T-helper 1 cell treated with Interleukin-12 subunit alpha and Interleukin-12 subunit beta and Interleukin-4 antibody, amounts not matched to agents 30 μg/mL and 1 μg/mL, for 36 hours (primary cell): Measurements from ENCODE around the gene EMILIN2.
A peak's percentile ranks its signal among the peaks of the same experiment; 100 is the strongest.
"Not testable (repeated sequence)": the region's sequence is repeated elsewhere in the genome, so short reads cannot be mapped to it uniquely, and the experiment has no call there.

Experiments
- H3K27ac Mint-ChIP-seq: one replicate; pipeline ENCODE4 v1.8.0; 2021; ENCODE audit warnings: mild to moderate bottlenecking, mixed read lengths
- H3K27me3 Mint-ChIP-seq: one replicate; pipeline ENCODE4 v1.8.0; 2021; ENCODE audit warnings: low read depth, mixed read lengths
- H3K36me3 Mint-ChIP-seq: one replicate; pipeline ENCODE4 v1.8.0; 2021; ENCODE audit warnings: low read depth, mixed read lengths
- H3K4me1 Mint-ChIP-seq: one replicate; pipeline ENCODE4 v1.8.0; 2021; ENCODE audit warnings: low read depth, mixed read lengths
- H3K4me3 Mint-ChIP-seq: one replicate; pipeline ENCODE4 v1.8.0; 2021; ENCODE audit warnings: mild to moderate bottlenecking, moderate library complexity, mixed read lengths
- H3K9me3 Mint-ChIP-seq: one replicate; pipeline ENCODE4 v1.8.0; 2021; ENCODE audit warnings: mixed read lengths

The EMILIN2 gene

DNA sequence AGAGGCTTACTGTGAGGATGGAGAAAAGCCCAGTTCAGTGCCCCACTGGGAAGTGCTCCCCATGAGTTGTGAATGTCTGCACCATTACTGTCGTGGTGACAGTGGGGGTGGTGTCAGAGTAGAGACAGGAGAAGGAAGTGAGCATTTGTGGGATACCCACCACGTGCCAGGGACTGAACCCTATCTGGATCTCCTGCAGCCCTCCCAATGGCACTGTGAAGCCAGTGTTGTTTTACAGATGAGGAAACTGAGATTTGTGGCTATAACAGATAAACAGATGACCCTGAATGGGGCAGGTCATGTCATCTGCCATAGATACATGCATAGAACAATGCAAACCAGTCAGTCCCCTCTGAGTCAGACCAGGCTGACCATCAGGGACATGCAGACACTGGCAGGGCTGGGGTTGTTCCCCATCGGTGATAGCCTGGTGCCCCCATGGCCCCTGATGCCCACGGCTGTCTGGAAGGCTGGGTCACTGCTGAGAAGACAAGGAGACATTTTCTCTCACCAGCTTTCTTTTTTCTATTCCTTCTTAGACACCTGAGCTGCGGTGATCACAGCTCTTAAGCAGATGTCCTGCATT is 60.8 kb downstream of the EMILIN2 start:
- H3K4me1 Mint-ChIP-seq: peaks cover 18% of the 10 kb centered on the region
- no peaks in the 10 kb centered on the region for H3K27me3 Mint-ChIP-seq
- H3K4me3 Mint-ChIP-seq: peak overlapping the region; percentile 84
- H3K9me3 Mint-ChIP-seq: no peaks in the 10 kb centered on the region
- H3K27ac Mint-ChIP-seq: peak overlapping the region; percentile 58
- peaks cover 17% of the 10 kb centered on the region for H3K36me3 Mint-ChIP-seq

DNA sequence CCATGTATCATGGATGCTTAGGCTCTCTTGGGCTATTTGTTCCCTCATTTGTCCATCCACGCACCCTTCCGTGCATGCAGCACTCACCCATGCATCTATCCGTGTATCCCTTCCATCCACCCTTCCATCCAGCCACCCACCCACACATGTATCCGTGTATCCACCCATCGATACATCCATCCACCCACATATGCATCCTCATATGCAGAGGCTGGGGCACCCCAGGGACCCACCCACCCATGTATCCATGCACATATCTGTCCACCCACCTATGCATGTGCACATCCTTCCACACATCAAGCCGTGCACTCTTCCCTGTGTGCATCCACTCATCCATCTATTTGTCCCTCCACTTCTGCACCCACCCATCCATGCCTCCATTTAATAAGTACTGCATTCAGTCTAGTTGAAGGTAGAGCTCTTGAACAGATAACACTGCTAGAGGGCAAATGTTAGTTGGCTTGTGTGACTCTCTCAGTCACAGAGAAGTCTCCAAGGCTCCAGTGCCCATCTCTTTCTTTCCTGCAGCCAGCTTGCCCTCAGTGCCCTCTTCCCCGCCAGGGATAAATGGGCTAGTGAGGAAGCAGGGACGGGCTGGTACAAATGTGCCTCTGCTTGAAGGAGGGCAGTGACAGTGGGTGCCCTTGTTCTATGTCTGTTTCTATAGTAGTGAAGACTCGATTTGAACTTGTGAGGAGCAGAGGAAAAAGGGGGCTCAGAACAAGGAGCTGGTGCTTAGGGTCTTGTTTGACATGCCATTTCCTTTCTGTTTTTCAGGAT is 61.5 kb downstream of the EMILIN2 start:
- Mint-ChIP-seq H3K9me3 (no peaks in the 10 kb centered on the region), H3K36me3 (peaks cover 20% of the 10 kb centered on the region)

DNA sequence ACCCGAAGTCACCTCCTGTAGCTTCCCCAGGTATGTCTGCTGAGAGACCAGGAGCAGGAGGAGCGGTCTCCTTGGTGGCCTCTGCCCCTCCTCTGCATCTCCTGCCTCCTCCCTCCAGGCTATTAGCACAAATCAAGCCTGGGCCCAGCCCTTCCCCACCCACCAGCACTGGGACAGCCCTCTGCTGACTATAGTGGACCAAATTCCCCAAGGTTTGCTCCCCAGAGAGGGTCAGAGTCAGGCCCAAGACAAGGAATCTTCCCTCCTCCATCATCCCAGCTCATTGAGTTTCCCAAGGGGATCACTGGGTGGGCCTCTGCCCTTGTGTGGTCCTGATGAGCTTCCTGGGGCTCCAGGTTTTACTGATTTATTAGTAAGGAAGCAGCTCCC is 62.1 kb downstream of the EMILIN2 start:
- peaks cover 25% of the 10 kb centered on the region for H3K36me3 Mint-ChIP-seq
- H3K27ac Mint-ChIP-seq: no peak overlapping the region
- no peak overlapping the region for H3K4me3 Mint-ChIP-seq

More for the DNA sequence above, 61.5 kb downstream of the EMILIN2 start:
- no peaks in the 10 kb centered on the region for H3K27me3 Mint-ChIP-seq
- peak overlapping the region; percentile 3 for H3K27ac Mint-ChIP-seq
- H3K4me1 Mint-ChIP-seq: peaks cover 18% of the 10 kb centered on the region
- peak overlapping the region; percentile 63 for H3K4me3 Mint-ChIP-seq

GRCh38 chr18:2909431-2910140 is 62.8 kb downstream of the EMILIN2 start:
- Mint-ChIP-seq H3K9me3 (no peaks in the 10 kb centered on the region), H3K4me1 (peaks cover 18% of the 10 kb centered on the region), H3K4me3 (no peak overlapping the region), H3K27ac (no peak overlapping the region), H3K27me3 (no peaks in the 10 kb centered on the region), H3K36me3 (peaks cover 25% of the 10 kb centered on the region)

More for the DNA sequence above, 62.1 kb downstream of the EMILIN2 start:
- no peaks in the 10 kb centered on the region for H3K9me3 Mint-ChIP-seq
- no peaks in the 10 kb centered on the region for H3K27me3 Mint-ChIP-seq
- H3K4me1 Mint-ChIP-seq: peaks cover 18% of the 10 kb centered on the region

GRCh38 chr18:2910261-2910660 is 63.5 kb downstream of the EMILIN2 start:
- Mint-ChIP-seq H3K9me3 (no peaks in the 10 kb centered on the region), H3K27me3 (no peaks in the 10 kb centered on the region), H3K4me1 (peaks cover 18% of the 10 kb centered on the region), H3K27ac (no peak overlapping the region), H3K36me3 (peaks cover 25% of the 10 kb centered on the region), H3K4me3 (no peak overlapping the region)

DNA sequence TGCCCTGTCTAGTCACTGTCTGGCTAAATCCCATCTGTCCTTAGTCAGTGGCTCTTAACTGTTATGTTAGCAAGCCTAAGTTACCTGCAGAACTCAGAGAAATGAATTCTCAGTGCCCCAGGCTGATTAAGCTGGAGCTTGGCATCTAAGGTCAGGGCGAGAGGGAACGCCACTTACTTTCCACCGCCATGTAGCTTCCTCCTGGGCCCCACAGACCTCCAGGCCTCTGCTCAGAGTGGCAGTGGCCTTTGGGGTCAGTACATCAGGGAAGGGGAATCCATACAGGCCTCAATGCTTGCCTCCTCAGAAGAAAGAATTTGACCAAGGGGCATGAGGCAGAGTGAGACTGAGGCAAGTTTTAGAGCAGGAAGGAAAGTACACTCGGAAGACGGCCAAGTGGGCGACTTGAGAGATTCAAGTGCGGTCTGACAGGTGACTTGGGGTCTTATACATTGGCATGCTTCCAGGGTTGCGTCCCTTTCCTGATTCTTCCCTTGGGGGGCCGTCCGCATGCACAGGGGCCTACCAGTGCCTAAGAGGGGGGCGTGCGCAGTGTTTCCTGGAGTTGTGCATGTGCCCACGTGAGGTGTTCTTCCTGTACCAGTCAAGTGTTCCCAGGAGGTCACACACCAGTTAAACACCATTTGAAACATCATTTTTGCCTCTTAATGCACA is 64.1 kb downstream of the EMILIN2 start:
- no peak overlapping the region for H3K4me3 Mint-ChIP-seq

GRCh38 chr18:2911533-2911932 is 64.7 kb downstream of the EMILIN2 start:
- Mint-ChIP-seq H3K9me3 (no peaks in the 10 kb centered on the region), H3K27ac (no peak overlapping the region), H3K27me3 (no peaks in the 10 kb centered on the region), H3K4me1 (peaks cover 17% of the 10 kb centered on the region), H3K4me3 (no peak overlapping the region), H3K36me3 (peaks cover 31% of the 10 kb centered on the region)

More for the DNA sequence above, 64.1 kb downstream of the EMILIN2 start:
- Mint-ChIP-seq H3K27me3 (no peaks in the 10 kb centered on the region), H3K4me1 (peaks cover 15% of the 10 kb centered on the region), H3K36me3 (peaks cover 25% of the 10 kb centered on the region), H3K9me3 (no peaks in the 10 kb centered on the region), H3K27ac (no peak overlapping the region)

DNA sequence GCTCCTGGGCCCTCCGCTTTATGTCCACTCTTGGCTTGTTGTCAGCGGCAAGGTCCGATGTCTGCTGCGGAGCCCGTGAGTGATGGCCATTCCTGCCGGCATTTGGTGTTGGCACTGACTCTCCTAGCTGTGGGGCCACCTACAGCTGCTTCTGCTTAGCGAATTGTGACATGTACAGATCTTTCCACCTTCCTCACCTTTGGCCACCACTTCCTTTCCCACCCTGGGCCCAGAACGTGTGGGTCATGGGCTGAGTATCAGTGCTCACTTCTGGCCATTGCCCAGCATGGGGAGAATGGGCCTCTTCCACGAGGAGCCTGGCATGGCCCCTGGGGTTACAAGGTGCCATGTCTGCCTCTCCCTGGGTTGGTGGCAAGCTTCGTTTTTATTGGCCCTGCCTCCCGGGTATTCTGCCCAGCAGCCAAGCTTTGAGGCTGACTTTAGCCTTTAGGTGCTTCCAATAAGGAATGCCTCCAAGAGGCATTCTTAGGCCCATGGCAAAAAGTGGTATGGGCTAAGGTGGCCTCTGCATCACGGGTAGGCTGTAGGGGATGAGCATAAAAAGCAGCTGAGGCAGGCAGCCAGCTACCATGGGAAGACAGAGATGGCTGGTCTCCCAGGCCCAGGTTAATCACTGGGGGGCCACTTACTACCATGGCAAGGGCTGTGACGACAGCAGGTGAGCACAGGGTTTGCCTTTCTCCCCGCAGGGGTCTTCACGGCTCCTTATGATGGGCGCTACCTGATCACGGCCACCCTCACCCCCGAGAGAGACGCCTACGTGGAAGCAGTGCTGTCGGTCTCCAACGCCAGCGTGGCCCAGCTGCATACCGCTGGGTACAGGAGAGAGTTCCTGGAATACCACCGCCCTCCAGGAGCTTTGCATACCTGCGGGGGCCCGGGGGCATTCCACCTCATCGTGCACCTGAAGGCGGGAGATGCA is 65.8 kb downstream of the EMILIN2 start:
- Mint-ChIP-seq H3K4me3 (no peak overlapping the region), H3K36me3 (peaks cover 38% of the 10 kb centered on the region), H3K27ac (no peak overlapping the region)

GRCh38 chr18:2913398-2914005 is 66.7 kb downstream of the EMILIN2 start:
- H3K4me3 Mint-ChIP-seq: no peak overlapping the region
- H3K9me3 Mint-ChIP-seq: no peaks in the 10 kb centered on the region
- peaks cover 16% of the 10 kb centered on the region for H3K4me1 Mint-ChIP-seq
- H3K27me3 Mint-ChIP-seq: no peaks in the 10 kb centered on the region
- H3K36me3 Mint-ChIP-seq: peaks cover 36% of the 10 kb centered on the region
- no peak overlapping the region for H3K27ac Mint-ChIP-seq

More for the DNA sequence above, 65.8 kb downstream of the EMILIN2 start:
- no peaks in the 10 kb centered on the region for H3K27me3 Mint-ChIP-seq
- H3K9me3 Mint-ChIP-seq: no peaks in the 10 kb centered on the region
- peaks cover 21% of the 10 kb centered on the region for H3K4me1 Mint-ChIP-seq

DNA sequence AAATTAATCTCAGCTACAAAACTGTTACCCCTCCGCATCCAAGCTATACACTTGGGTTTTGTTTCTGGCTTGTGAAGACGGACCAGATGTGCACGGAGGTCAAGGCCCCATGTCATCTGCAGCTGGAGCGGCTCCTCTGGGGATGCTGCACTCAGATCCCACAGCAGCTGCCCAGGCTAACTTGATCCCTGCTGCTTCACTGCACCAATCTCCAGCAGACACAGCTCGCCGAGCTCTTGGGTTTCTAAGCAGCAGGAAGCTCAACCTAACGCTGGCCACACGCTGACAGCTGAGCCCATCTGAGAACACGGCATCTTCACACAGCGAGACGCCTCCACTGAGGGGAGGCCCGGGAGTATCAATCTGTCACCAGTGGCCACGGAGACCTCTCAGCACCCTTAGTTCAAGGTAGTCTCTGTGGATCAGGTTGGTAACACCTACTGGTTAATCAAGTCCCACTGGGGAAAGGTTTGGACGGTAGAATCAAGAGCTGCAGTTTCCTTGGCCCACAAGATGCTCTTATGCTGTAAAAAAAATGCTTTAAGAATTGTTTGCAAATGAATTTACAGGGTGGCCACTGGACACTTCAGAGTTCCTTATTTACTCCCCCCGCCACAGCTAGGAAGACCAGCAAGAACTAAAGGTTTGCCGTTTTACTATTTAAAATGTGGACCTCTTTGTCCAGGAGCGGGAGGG is 67.5 kb downstream of the EMILIN2 start:
- peaks cover 35% of the 10 kb centered on the region for H3K36me3 Mint-ChIP-seq
- no peaks in the 10 kb centered on the region for H3K27me3 Mint-ChIP-seq
- peaks cover 15% of the 10 kb centered on the region for H3K4me1 Mint-ChIP-seq
- no peak overlapping the region for H3K27ac Mint-ChIP-seq
- H3K4me3 Mint-ChIP-seq: no peak overlapping the region
- H3K9me3 Mint-ChIP-seq: no peaks in the 10 kb centered on the region

GRCh38 chr18:2914881-2915240 is 68.1 kb downstream of the EMILIN2 start:
- Mint-ChIP-seq H3K4me1 (peaks cover 15% of the 10 kb centered on the region), H3K27ac (no peak overlapping the region), H3K36me3 (peaks cover 35% of the 10 kb centered on the region), H3K9me3 (no peaks in the 10 kb centered on the region), H3K4me3 (no peak overlapping the region), H3K27me3 (no peaks in the 10 kb centered on the region)

DNA sequence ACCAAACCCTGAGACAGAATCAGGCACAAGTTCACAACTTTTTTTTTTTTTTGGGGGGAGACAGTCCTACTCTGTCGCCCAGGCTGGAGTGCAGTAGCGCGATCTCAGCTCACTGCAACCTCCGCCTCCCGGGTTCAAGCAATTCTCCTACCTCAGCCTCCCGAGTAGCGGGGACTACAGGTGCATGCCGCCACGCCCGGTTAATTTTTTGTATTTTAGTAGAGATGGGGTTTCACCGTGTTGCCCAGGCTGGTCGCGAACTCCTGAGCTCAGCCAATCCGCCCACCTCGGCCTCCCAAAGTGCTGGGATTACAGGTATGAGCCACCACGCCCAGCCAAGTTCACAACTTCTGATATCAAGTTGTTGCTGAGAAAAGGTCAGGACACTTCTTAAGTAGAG is 68.7 kb downstream of the EMILIN2 start:
- H3K4me3 Mint-ChIP-seq, H3K27ac Mint-ChIP-seq, H3K9me3 Mint-ChIP-seq, H3K27me3 Mint-ChIP-seq: not testable (repeated sequence)
- Mint-ChIP-seq H3K4me1 (peaks cover 15% of the 10 kb centered on the region), H3K36me3 (peaks cover 40% of the 10 kb centered on the region)

GRCh38 chr18:2916184-2916583 is 69.4 kb downstream of the EMILIN2 start:
- no peaks in the 10 kb centered on the region for H3K9me3 Mint-ChIP-seq
- no peak overlapping the region for H3K4me3 Mint-ChIP-seq
- H3K36me3 Mint-ChIP-seq: peaks cover 43% of the 10 kb centered on the region
- peaks cover 15% of the 10 kb centered on the region for H3K4me1 Mint-ChIP-seq
- no peak overlapping the region for H3K27ac Mint-ChIP-seq
- H3K27me3 Mint-ChIP-seq: no peaks in the 10 kb centered on the region
